K562 (cell line): Measurements from ENCODE around the gene PVALEF. TPM values are rescaled to one million over a fixed set of nuclear protein-coding genes. Genes with fewer than 3 reads are reported as not detected.

Experiments
- ATAC-seq: fragments of 200-7000 bp; cut with Tn5 transposase; 3 replicates; pipeline ENCODE4 v1.9.1; 2020; ENCODE audit warnings: moderate library complexity
- BruUV-seq: library from RNA; stranded (reverse); fragments of 400-500 nt; replicated peaks from 2 replicates; lab custom pipeline; 2021; lab: Mats Ljungman, UMichigan
- CTCF ChIA-PET: fragments of 300-600 bp; formaldehyde crosslinking; extraction: SDS; loops from one replicate; lab custom pipeline; 2021; ENCODE audit warnings: low intra/inter-chr PET ratio; lab: Yijun Ruan, JAX
- POLR2A ChIA-PET: fragments of 300-600, 350-650 bp; sonication (Branson Sonifier 250); formaldehyde crosslinking; extraction: SDS; loops from one replicate; lab custom pipeline; 2021; ENCODE audit warnings: antibody characterized with exemption, inconsistent platforms; lab: Yijun Ruan, JAX
- DNase-seq, 4 experiments: peaks; one replicate each; pipeline versions ENCODE4 v3.0.0 to v3.0.0-alpha.2; 2011 to 2018; ENCODE audit warnings: low spot score in 3 of 4, mixed read lengths in 3 of 4; ENCODE audit errors: extremely low read depth in 1 of 4
- FAIRE-seq: peaks from 2 replicates; lab custom pipeline; 2011; peaks lifted over from hg19 to GRCh38; lab: Jason Lieb, UNC
- H2AFZ ChIP-seq: 2 replicates; pipeline ENCODE4 v1.6.0; 2011; ENCODE audit warnings: low read depth, low read length, control low read depth, inconsistent platforms
- H3K27ac ChIP-seq: fragments of 200-600 bp; 3 replicates; pipeline ENCODE4 v1.8.0; 2011; ENCODE audit warnings: low read depth, mild to moderate bottlenecking, control low read depth, inconsistent platforms, low read length, moderate library complexity, mixed read lengths; ENCODE audit errors: extremely low read depth
- H3K27me3 ChIP-seq, 2 experiments: fragments of 300-600 bp in 1 of 2; 2 replicates in 1 of 2; 3 replicates in 1 of 2; pipeline versions ENCODE4 v1.6.0 to v1.8.0; 2011; ENCODE audit warnings: inconsistent platforms in 2 of 2, low read length in 2 of 2, mild to moderate bottlenecking in 1 of 2, mixed read lengths in 1 of 2, moderate library complexity in 1 of 2; ENCODE audit not compliant: control insufficient read depth in 2 of 2, insufficient read depth in 2 of 2
- H3K36me3 ChIP-seq: fragments of 300-600 bp; 3 replicates; pipeline ENCODE4 v1.8.0; 2011; ENCODE audit warnings: mild to moderate bottlenecking, low read length, inconsistent platforms; ENCODE audit not compliant: control insufficient read depth, insufficient read depth
- H3K4me1 ChIP-seq, 2 experiments: fragments of 200-600 bp in 1 of 2; replicated peaks in 1 of 2; 2 replicates in 1 of 2; 3 replicates in 1 of 2; pipeline versions ENCODE4 v1.5.1 to v1.8.0; 2011; ENCODE audit warnings: inconsistent platforms in 2 of 2, low read length in 2 of 2, mild to moderate bottlenecking in 1 of 2, mixed read lengths in 1 of 2, moderate library complexity in 1 of 2; ENCODE audit not compliant: control insufficient read depth in 2 of 2, insufficient read depth in 2 of 2
- H3K4me2 ChIP-seq: 2 replicates; pipeline ENCODE4 v1.6.1; 2011; ENCODE audit warnings: low read length, control low read depth, inconsistent platforms, mixed read lengths; ENCODE audit not compliant: insufficient read depth
- H3K4me3 ChIP-seq: fragments of 200-600 bp; sonication (generic), shearing (Covaris generic); 2 replicates; pipeline ENCODE4 v1.5.1; 2016; ENCODE audit warnings: control low read depth, inconsistent platforms
- H3K79me2 ChIP-seq: fragments of 200-600 bp; 3 replicates; pipeline ENCODE4 v1.8.0; 2011; ENCODE audit warnings: low read length, inconsistent platforms; ENCODE audit not compliant: control insufficient read depth, insufficient read depth
- H3K9ac ChIP-seq, 2 experiments: 2 replicates each; pipeline versions ENCODE4 v1.6.0 to v1.6.1; 2011; ENCODE audit warnings: low read depth in 2 of 2, low read length in 2 of 2, control low read depth in 1 of 2, inconsistent platforms in 1 of 2, mild to moderate bottlenecking in 1 of 2, mixed read lengths in 1 of 2; ENCODE audit not compliant: insufficient read depth in 1 of 2
- H3K9me1 ChIP-seq: one replicate; pipeline ENCODE4 v1.6.0; 2011; ENCODE audit warnings: inconsistent platforms, mild to moderate bottlenecking, low read length, moderate library complexity; ENCODE audit not compliant: control insufficient read depth, insufficient read depth
- H3K9me3 ChIP-seq: replicated peaks from 2 replicates; pipeline ENCODE4 v1.5.1; 2011; ENCODE audit warnings: low read depth, low read length, inconsistent platforms; ENCODE audit not compliant: control insufficient read depth, insufficient read depth
- H4K20me1 ChIP-seq: replicated peaks from 2 replicates; pipeline ENCODE4 v1.6.1; 2011; ENCODE audit warnings: low read length, inconsistent platforms, mixed read lengths; ENCODE audit not compliant: control insufficient read depth, insufficient read depth
- ATF7 ChIP-seq: fragments of 450-650 bp; IDR thresholded peaks from 2 replicates; pipeline ENCODE4 v1.7.1; 2014; ENCODE audit warnings: mild to moderate bottlenecking, moderate library complexity
- CBFB ChIP-seq: sonication (generic); formaldehyde crosslinking; IDR thresholded peaks from 2 replicates; pipeline ENCODE4 v1.4.0; 2020; ENCODE audit warnings: mild to moderate bottlenecking, missing genetic modification reagents
- CBX2 ChIP-seq: fragments of 200-600 bp; sonication (generic); IDR thresholded peaks from one replicate; pipeline ENCODE4 v1.6.1; 2012; ENCODE audit warnings: mild to moderate bottlenecking, low read length, inconsistent platforms; ENCODE audit not compliant: insufficient read depth, poor library complexity, severe bottlenecking
- ILK ChIP-seq: fragments of 450-650 bp; IDR thresholded peaks from 2 replicates; pipeline ENCODE4 v1.6.1; 2016; ENCODE audit warnings: missing genetic modification characterization, low read depth, mild to moderate bottlenecking, missing compliant biosample characterization, moderate library complexity, borderline replicate concordance
- KDM5B ChIP-seq: fragments of 200-600 bp; sonication (generic); IDR thresholded peaks from 2 replicates; pipeline ENCODE4 v1.6.1; 2012; ENCODE audit warnings: low read depth, mild to moderate bottlenecking, moderate library complexity, low read length, control low read depth, inconsistent platforms; ENCODE audit not compliant: insufficient replicate concordance
- KLF13 ChIP-seq: fragments of 450-650 bp; IDR thresholded peaks from 2 replicates; pipeline ENCODE4 v1.6.1; 2016; ENCODE audit warnings: missing genetic modification characterization, low read depth, mild to moderate bottlenecking, missing compliant biosample characterization, moderate library complexity, borderline replicate concordance
- RBM39 ChIP-seq: fragments of 200-400 bp; formaldehyde crosslinking; optimal IDR thresholded peaks from 2 replicates; pipeline ENCODE3; 2018; ENCODE audit warnings: low read depth, low read length
- SREBF1 ChIP-seq: fragments of 150-350 bp; IDR thresholded peaks from 2 replicates; pipeline ENCODE4 v1.6.1; 2014; ENCODE audit warnings: antibody characterized with exemption, low read depth, low read length, borderline replicate concordance
- STAT5B ChIP-seq: fragments of 250-450 bp; sonication (Bioruptor Pico); IDR thresholded peaks from 2 replicates; pipeline ENCODE4 v1.8.0; 2021; ENCODE audit warnings: mild to moderate bottlenecking, inconsistent platforms
- ZNF143 ChIP-seq: sonication (generic); formaldehyde crosslinking; IDR thresholded peaks from 2 replicates; pipeline ENCODE4 v1.9.0; 2022; ENCODE audit warnings: mild to moderate bottlenecking, missing genetic modification reagents
- ZNF408 ChIP-seq: fragments of 250-450 bp; sonication (Bioruptor Pico); IDR thresholded peaks from 2 replicates; pipeline ENCODE4 v1.4.0; 2020; ENCODE audit warnings: low read depth, mild to moderate bottlenecking, moderate library complexity
- ZNF445 ChIP-seq: fragments of 250-450 bp; sonication (Bioruptor Pico); IDR thresholded peaks from 2 replicates; pipeline ENCODE4 v1.4.0; 2020; ENCODE audit warnings: low read depth, mild to moderate bottlenecking, moderate library complexity
- WGBS: fragments of 100-300 bp; shearing (Covaris generic); methylation state at CpG from one replicate; pipeline ENCODE4 v1.1.6; 2016; ENCODE audit warnings: low coverage, mixed read lengths; ENCODE audit not compliant: insufficient coverage; ENCODE audit errors: missing lambda C conversion rate; 5-methylcytosine and 5-hydroxymethylcytosine counted together
- in situ Hi-C: fragments of 300-500 bp; cut with MboI; formaldehyde crosslinking; loops from 4 replicates; pipeline ENCODE4 v1.15.0; 2018; ENCODE audit warnings: inconsistent platforms, mixed read lengths
- intact Hi-C: fragments of 100-400 bp; cut with micrococcal nuclease; formaldehyde crosslinking; loops from 2 replicates; pipeline ENCODE4 v1.14.2; 2022
- polyA plus RNA-seq, 8 experiments: library from polyadenylated mRNA; depleted of rRNA in 4 of 8; stranded (reverse) in 5 of 8; unstranded in 3 of 8; fragments of >200 nt; fragmentation: Nextera tagmentation in 2 of 8; fragmentation: Illumina TruSeq in 1 of 8; extraction: Ambion mirVana in 2 of 8; extraction: Trizol in 1 of 8; gene quantifications; 2 replicates each; pipeline versions ENCODE4 v1.2.1 to v1.2.3, GENCODE V29; 2011 to 2014; ENCODE audit warnings: inconsistent platforms in 1 of 8, missing spikeins in 1 of 8
- total RNA-seq, 7 experiments: library from RNA; depleted of rRNA in 6 of 7; stranded (reverse); fragments of >200 nt in 6 of 7; fragmentation: Illumina TruSeq in 2 of 7; extraction: Trizol in 2 of 7; gene quantifications; 2 replicates each; pipeline versions ENCODE4 v1.2.1 to v1.2.3, GENCODE V29; 2011 to 2021; ENCODE audit warnings: low replicate concordance in 1 of 7
- TF ChIP-seq, protein P1 (sequence below): sonication (generic); formaldehyde crosslinking; IDR thresholded peaks from 2 replicates; pipeline ENCODE4 v1.8.0; 2022; ENCODE audit warnings: mild to moderate bottlenecking, low read depth, missing genetic modification reagents

PVALEF gene
- total and polyA plus RNA-seq, 9 of the 15 experiments (the other 6 are each of a cell fraction or from before 2014, with no cell fraction given): not detected

DNA sequence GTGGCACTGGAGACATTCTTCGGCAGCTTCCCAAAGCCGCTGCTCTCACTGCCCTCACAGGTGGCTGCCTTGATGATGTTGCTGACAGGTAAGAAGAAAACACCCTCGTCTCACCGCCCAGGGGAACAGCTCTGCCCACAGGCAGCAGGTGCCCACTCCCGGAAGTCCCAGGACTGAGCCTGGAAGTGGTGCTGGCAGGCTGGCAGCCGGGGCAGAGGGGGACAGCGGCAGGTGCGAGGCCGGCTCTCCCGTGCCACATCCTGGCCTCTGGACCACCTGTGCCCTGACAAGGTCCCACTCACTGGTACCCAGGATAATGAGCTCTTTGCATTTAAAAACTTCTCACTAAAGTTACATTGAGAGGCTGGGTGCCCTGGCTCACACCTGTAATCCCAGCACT lies 37.0 kb downstream of the PVALEF start:
- in situ Hi-C loops: no loop called here
- DNase-seq (no peak), FAIRE-seq (no peak), ATAC-seq (no peak)
- POLR2A ChIA-PET: no interaction called here
- Histone ChIP-seq H2AFZ (no peak overlapping the region), H3K9ac (no peak overlapping the region), H3K4me1 (peaks cover 3 to 30% of the 10 kb centered on the region in 2 experiments; a peak in 3 of 5 replicates)
- 83% methylated on average over 10 of the region's 10 CpGs for WGBS
- TF ChIP-seq CBX2 (no peak), ZNF445 (CRISPR knock-in tag) (no peak), RBM39 (no peak), KLF13 (tag) (no peak), KDM5B (no peak), ATF7 (no peak), ILK (tag) (no peak), STAT5B (CRISPR knock-in tag) (no peak), ZNF143 (no peak), SREBF1 (no peak), CBFB (CRISPR knock-in tag) (no peak), ZNF408 (no peak)
- TF ChIP-seq, protein P1, sequence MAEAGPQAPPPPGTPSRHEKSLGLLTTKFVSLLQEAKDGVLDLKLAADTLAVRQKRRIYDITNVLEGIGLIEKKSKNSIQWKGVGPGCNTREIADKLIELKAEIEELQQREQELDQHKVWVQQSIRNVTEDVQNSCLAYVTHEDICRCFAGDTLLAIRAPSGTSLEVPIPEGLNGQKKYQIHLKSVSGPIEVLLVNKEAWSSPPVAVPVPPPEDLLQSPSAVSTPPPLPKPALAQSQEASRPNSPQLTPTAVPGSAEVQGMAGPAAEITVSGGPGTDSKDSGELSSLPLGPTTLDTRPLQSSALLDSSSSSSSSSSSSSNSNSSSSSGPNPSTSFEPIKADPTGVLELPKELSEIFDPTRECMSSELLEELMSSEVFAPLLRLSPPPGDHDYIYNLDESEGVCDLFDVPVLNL (CRISPR knock-in tag): no peak
- TF ChIP-seq, all 486 proteins: peak for 0
- Histone ChIP-seq H3K4me3 (no peak overlapping the region), H3K36me3 (peaks cover 5% of the 10 kb centered on the region; the same call in 2 of the 3 replicates), H3K27ac (no peak overlapping the region), H3K79me2 (no peaks in the 10 kb centered on the region), H3K4me2 (no peak overlapping the region), H3K27me3 (no peaks in the 10 kb centered on the region), H3K9me3 (no peaks in the 10 kb centered on the region), H3K9me1 (peaks cover 3% of the 10 kb centered on the region), H4K20me1 (no peaks in the 10 kb centered on the region)
- CTCF ChIA-PET: interaction anchor here (0.6 kb wide), 1 partner anchor 60 kb away, joined by 4 read pairs; no protein-coding TSS in a partner anchor
- BruUV-seq: no TSS peak
- intact Hi-C loops: no loop called here
